H1 (cell line): ENCODE results near the gene LSM4. TPM values are rescaled to one million over a fixed set of nuclear protein-coding genes. Genes with fewer than 3 reads are reported as not detected.

Experiments
- CTCF ChIA-PET: fragments of 300-600 bp; sonication (Branson Sonifier 250); formaldehyde crosslinking; loops from one replicate; lab custom pipeline; 2021; ENCODE audit not compliant: partially characterized antibody; lab: Charles Lee
- POLR2A ChIA-PET: fragments of 300-600 bp; sonication (Branson Sonifier 250); formaldehyde crosslinking; loops from one replicate; lab custom pipeline; 2021; ENCODE audit warnings: inconsistent platforms; ENCODE audit not compliant: partially characterized antibody; lab: Charles Lee
- DNase-seq, 2 experiments: peaks; one replicate each; pipeline versions ENCODE4 v3.0.0 to v3.0.0-alpha.2; 2010 to 2022; ENCODE audit warnings: low spot score in 2 of 2, low read depth in 1 of 2, mixed read lengths in 1 of 2
- FAIRE-seq: peaks from 2 replicates; lab custom pipeline; 2011; peaks lifted over from hg19 to GRCh38; lab: Jason Lieb, UNC
- H2AFZ ChIP-seq: 2 replicates; pipeline ENCODE4 v1.8.1; 2012; ENCODE audit warnings: low read length, inconsistent platforms
- H2AK5ac ChIP-seq: 2 replicates; pipeline ENCODE4 v1.6.1; 2013; ENCODE audit warnings: low read depth, low read length
- H2BK120ac ChIP-seq: replicated peaks from 2 replicates; pipeline ENCODE3; 2013; ENCODE audit warnings: low read depth, low read length, inconsistent platforms
- H2BK12ac ChIP-seq: 2 replicates; pipeline ENCODE4 v1.6.1; 2013; ENCODE audit warnings: low read depth, low read length
- H2BK15ac ChIP-seq: 2 replicates; pipeline ENCODE4 v1.6.1; 2013; ENCODE audit warnings: low read length
- H2BK20ac ChIP-seq: 2 replicates; pipeline ENCODE4 v1.6.1; 2013; ENCODE audit warnings: low read length
- H2BK5ac ChIP-seq: 2 replicates; pipeline ENCODE4 v1.6.1; 2013; ENCODE audit warnings: low read depth, low read length
- H3K14ac ChIP-seq: 2 replicates; pipeline ENCODE4 v1.6.1; 2013; ENCODE audit warnings: inconsistent platforms; ENCODE audit not compliant: insufficient read length
- H3K18ac ChIP-seq: 2 replicates; pipeline ENCODE4 v1.6.1; 2013; ENCODE audit warnings: low read length; ENCODE audit errors: extremely low read depth
- H3K23ac ChIP-seq: 2 replicates; pipeline ENCODE4 v1.6.1; 2013; ENCODE audit warnings: inconsistent platforms; ENCODE audit not compliant: insufficient read length
- H3K23me2 ChIP-seq: 2 replicates; pipeline ENCODE4 v1.6.1; 2013; ENCODE audit warnings: low read depth, low read length
- H3K27ac ChIP-seq: 2 replicates; pipeline ENCODE4 v1.6.1; 2011; ENCODE audit warnings: low read depth, low read length, inconsistent platforms
- H3K27me3 ChIP-seq, 4 experiments: replicated peaks in 1 of 4; 1 replicate in 1 of 4; 2 replicates in 3 of 4; pipeline versions ENCODE4 v1.6.1 to v1.8.1; 2011 to 2013; ENCODE audit warnings: low read length in 3 of 4, mild to moderate bottlenecking in 3 of 4, inconsistent platforms in 2 of 4, mixed read lengths in 2 of 4, moderate library complexity in 1 of 4; ENCODE audit not compliant: control insufficient read depth in 3 of 4, insufficient read depth in 3 of 4; ENCODE audit errors: extremely low read depth in 1 of 4
- H3K36me3 ChIP-seq, 4 experiments: 2 replicates each; pipeline versions ENCODE4 v1.6.1 to v1.8.1; 2011 to 2013; ENCODE audit warnings: mild to moderate bottlenecking in 4 of 4, low read length in 3 of 4, moderate library complexity in 2 of 4, control low read depth in 1 of 4, inconsistent platforms in 1 of 4; ENCODE audit not compliant: insufficient read depth in 4 of 4, control insufficient read depth in 2 of 4
- H3K4ac ChIP-seq: replicated peaks from 2 replicates; pipeline ENCODE3; 2013; ENCODE audit warnings: low read length, low read depth, mixed read lengths, inconsistent platforms; ENCODE audit not compliant: insufficient read length
- H3K4me1 ChIP-seq, 4 experiments: replicated peaks in 1 of 4; 1 replicate in 1 of 4; 2 replicates in 3 of 4; pipeline versions ENCODE4 v1.6.1 to v1.8.1; 2011 to 2013; ENCODE audit warnings: low read length in 3 of 4, inconsistent platforms in 2 of 4, mixed read lengths in 1 of 4; ENCODE audit not compliant: insufficient read depth in 4 of 4, control insufficient read depth in 3 of 4
- H3K4me2 ChIP-seq, 2 experiments: 2 replicates each; pipeline versions ENCODE4 v1.6.1 to v1.8.1; 2011 to 2013; ENCODE audit warnings: low read depth in 2 of 2, low read length in 2 of 2, control low read depth in 1 of 2, inconsistent platforms in 1 of 2, mild to moderate bottlenecking in 1 of 2; ENCODE audit not compliant: insufficient read depth in 1 of 2
- H3K4me3 ChIP-seq, 4 experiments: fragments of 200-600, 300-600 bp in 1 of 4; sonication (generic), shearing (Covaris generic), sonication (Bioruptor Twin) in 1 of 4; 2 replicates each; pipeline versions ENCODE4 v1.5.1 to v1.8.1; 2011 to 2016; ENCODE audit warnings: low read length in 4 of 4, low read depth in 3 of 4, control low read depth in 2 of 4, inconsistent platforms in 2 of 4, mild to moderate bottlenecking in 2 of 4, mixed read lengths in 1 of 4, moderate library complexity in 1 of 4; ENCODE audit not compliant: insufficient read depth in 2 of 4; ENCODE audit errors: extremely low read depth in 1 of 4
- H3K56ac ChIP-seq: replicated peaks from 2 replicates; pipeline ENCODE3; 2013; ENCODE audit warnings: low read depth, mild to moderate bottlenecking, mixed read lengths, low read length, inconsistent platforms; ENCODE audit not compliant: insufficient read length
- H3K79me1 ChIP-seq: 2 replicates; pipeline ENCODE4 v1.6.1; 2013; ENCODE audit warnings: low read depth, low read length, control low read depth
- H3K79me2 ChIP-seq, 2 experiments: 2 replicates each; pipeline versions ENCODE4 v1.6.1 to v1.8.1; 2012 to 2013; ENCODE audit warnings: low read length in 2 of 2, mild to moderate bottlenecking in 2 of 2, inconsistent platforms in 1 of 2; ENCODE audit not compliant: insufficient read depth in 2 of 2, control insufficient read depth in 1 of 2
- H3K9ac ChIP-seq, 4 experiments: replicated peaks in 1 of 4; 1 replicate in 1 of 4; 2 replicates in 3 of 4; pipeline versions ENCODE4 v1.6.1 to v1.8.1; 2011 to 2013; ENCODE audit warnings: low read depth in 3 of 4, low read length in 3 of 4, control low read depth in 2 of 4, mild to moderate bottlenecking in 2 of 4, moderate library complexity in 2 of 4, inconsistent platforms in 1 of 4; ENCODE audit errors: extremely low read depth in 1 of 4
- H3K9me3 ChIP-seq, 2 experiments: 2 replicates each; pipeline versions ENCODE4 v1.6.1 to v1.8.1; 2012 to 2013; ENCODE audit warnings: mild to moderate bottlenecking in 2 of 2, moderate library complexity in 2 of 2, control low read depth in 1 of 2, inconsistent platforms in 1 of 2, low read depth in 1 of 2, low read length in 1 of 2, mixed read lengths in 1 of 2; ENCODE audit not compliant: insufficient read depth in 2 of 2
- H4K20me1 ChIP-seq, 2 experiments: replicated peaks in 1 of 2; 2 replicates each; pipeline versions ENCODE3 to v1.8.1; 2011 to 2013; ENCODE audit warnings: inconsistent platforms in 2 of 2, low read length in 2 of 2, mild to moderate bottlenecking in 1 of 2; ENCODE audit not compliant: insufficient read depth in 2 of 2, control insufficient read depth in 1 of 2
- H4K5ac ChIP-seq: 2 replicates; pipeline ENCODE4 v1.6.1; 2013; ENCODE audit warnings: low read length, low read depth, mixed read lengths, inconsistent platforms; ENCODE audit not compliant: insufficient read length
- H4K8ac ChIP-seq: 2 replicates; pipeline ENCODE4 v1.8.0; 2013; ENCODE audit warnings: mild to moderate bottlenecking, moderate library complexity, low read length, inconsistent platforms; ENCODE audit not compliant: insufficient read depth; ENCODE audit errors: extremely low read depth
- H4K91ac ChIP-seq: replicated peaks from 2 replicates; pipeline ENCODE3; 2013; ENCODE audit warnings: low read length, mixed read lengths, inconsistent platforms; ENCODE audit not compliant: insufficient read length
- BACH1 ChIP-seq: IDR thresholded peaks from 2 replicates; pipeline ENCODE4 v1.6.1; 2012; ENCODE audit warnings: low read length, improper control_type of control experiment
- CREB1 ChIP-seq: IDR thresholded peaks from 2 replicates; pipeline ENCODE4 v1.6.1; 2012; ENCODE audit warnings: inconsistent platforms
- EGR1 ChIP-seq: IDR thresholded peaks from 2 replicates; pipeline ENCODE4 v1.6.1; 2011; ENCODE audit warnings: low read depth, low read length, borderline replicate concordance
- JUN ChIP-seq: IDR thresholded peaks from 2 replicates; pipeline ENCODE4 v1.6.1; 2011; ENCODE audit warnings: low read depth, mild to moderate bottlenecking, improper control_type of control experiment, low read length
- MAFK ChIP-seq: IDR thresholded peaks from 2 replicates; pipeline ENCODE4 v1.6.1; 2012; ENCODE audit warnings: low read depth, mild to moderate bottlenecking, improper control_type of control experiment, low read length
- POU5F1 ChIP-seq: IDR thresholded peaks from 2 replicates; pipeline ENCODE4 v1.6.1; 2011; ENCODE audit warnings: low read depth, mild to moderate bottlenecking, low read length, moderate library complexity
- SIX5 ChIP-seq: IDR thresholded peaks from 2 replicates; pipeline ENCODE4 v1.6.1; 2011; ENCODE audit warnings: mild to moderate bottlenecking, low read depth, low read length
- SP1 ChIP-seq: IDR thresholded peaks from 2 replicates; pipeline ENCODE4 v1.6.1; 2011; ENCODE audit warnings: low read depth, low read length
- SP4 ChIP-seq: IDR thresholded peaks from 2 replicates; pipeline ENCODE4 v1.6.1; 2012; ENCODE audit warnings: low read length, inconsistent platforms
- TAF7 ChIP-seq: optimal IDR thresholded peaks from 2 replicates; pipeline ENCODE3; 2011; ENCODE audit warnings: low read depth, mild to moderate bottlenecking, inconsistent platforms, low read length, moderate library complexity, borderline replicate concordance
- WGBS, 2 experiments: shearing (Covaris generic) in 1 of 2; methylation state at CpG; one replicate each; pipeline versions ENCODE4 v1.1.6 to v1.1.7; 2013 to 2015; ENCODE audit warnings: low lambda C conversion rate in 2 of 2, mixed read lengths in 2 of 2, inconsistent platforms in 1 of 2, low coverage in 1 of 2, missing lambda C conversion rate in 1 of 2; ENCODE audit not compliant: insufficient replicate concordance in 2 of 2, insufficient coverage in 1 of 2, insufficient read length in 1 of 2; ENCODE audit errors: extremely low coverage in 1 of 2, missing lambda C conversion rate in 1 of 2; 5-methylcytosine and 5-hydroxymethylcytosine counted together
- polyA plus RNA-seq, 7 experiments: library from polyadenylated mRNA; depleted of rRNA in 3 of 7; stranded (reverse) in 5 of 7; unstranded in 2 of 7; fragments of >200 nt in 5 of 7; fragments of 200-250 nt in 2 of 7; gene quantifications; 1 replicate in 5 of 7; 2 replicates in 1 of 7; 4 replicates in 1 of 7; pipeline versions ENCODE4 v1.2.1 to v1.2.3, GENCODE V29; 2011 to 2013; ENCODE audit warnings: missing spikeins in 2 of 7, mixed read lengths in 2 of 7
- total RNA-seq: library from RNA; stranded (reverse); fragmentation: NEBNext Ultra II Directional; extraction: Animal tissue kit (Norgen Biotek cat#: 25700); gene quantifications from 2 replicates; pipeline ENCODE4 v1.2.1, GENCODE V29; 2021

Gene LSM4
- total and polyA plus RNA-seq, 2 of the 8 experiments (the other 6 are each of a cell fraction or from before 2014, with no cell fraction given), result 302 to 319 TPM

- Histone ChIP-seq H2BK20ac (peak within 1 kb of the TSS; percentile 72; the same call in 1 of the 2 replicates), H3K9ac (peak within 1 kb of the TSS; percentile 95 to 99 (median 96)), H2BK12ac (peak within 1 kb of the TSS; percentile 99), H3K9me3 (no peaks in the 10 kb centered on the region), H3K56ac (peak within 1 kb of the TSS; percentile 79), H3K36me3 (peaks cover 0 to 5% (median 3%) of the 10 kb centered on the region in 4 experiments; a peak in 3 of 8 replicates), H4K20me1 (peaks cover 9 to 16% of the 10 kb centered on the region in 2 experiments), H3K23ac (no peak within 1 kb of the TSS), H3K27me3 (no peaks in the 10 kb centered on the region; a peak in 1 of 7 replicates), H2AK5ac (peak within 1 kb of the TSS; percentile 99; the same call in 1 of the 2 replicates), H3K4me3 (peak within 1 kb of the TSS; percentile 88 to 99 (median 92)), H4K8ac (peak within 1 kb of the TSS; percentile 99), H4K91ac (peak within 1 kb of the TSS; percentile 96), H3K23me2 (peaks cover 10% of the 10 kb centered on the region; the same call in 1 of the 2 replicates), H2AFZ (no peak within 1 kb of the TSS), H3K27ac (peak within 1 kb of the TSS; percentile 95), H2BK120ac (peak within 1 kb of the TSS; percentile 82), H2BK5ac (peak within 1 kb of the TSS; percentile 99), H2BK15ac (peak within 1 kb of the TSS; percentile 89; the same call in 1 of the 2 replicates), H3K4ac (peak within 1 kb of the TSS; percentile 89), H3K79me1 (peaks cover 13% of the 10 kb centered on the region; the same call in 1 of the 2 replicates), H3K79me2 (peaks cover 0 to 28% of the 10 kb centered on the region in 2 experiments; a peak in 3 of 4 replicates), H4K5ac (peak within 1 kb of the TSS; percentile 71), H3K4me2 (peak within 1 kb of the TSS; percentile 76 to 81), H3K4me1 (peaks cover 4 to 14% (median 8%) of the 10 kb centered on the region in 4 experiments; a peak in 5 of 7 replicates), H3K14ac (no peak within 1 kb of the TSS), H3K18ac (peak within 1 kb of the TSS; percentile 96)
- 3% methylated on average over 28 of the region's 138 CpGs; no CpG with 5 or more reads in 1 of the 2 experiments for WGBS, 2 experiments
- ChIA-PET POLR2A (interaction anchor here (0.5 to 10.3 kb wide), 71 partner anchors 9 to 402 kb away, joined by 3 to 237 read pairs (median 6); partner anchors contain the start of genes ELL, GDF15, IQCN and LRRC25), CTCF (interaction anchor here (1.0 to 13.6 kb wide), 11 partner anchors 12 to 135 kb away, joined by 3 to 242 read pairs (median 51); partner anchors contain the start of gene LSM4)
- DNase-seq (peak; percentile 90 to 97), FAIRE-seq (no peak)
- TF ChIP-seq TAF7 (peak; percentile 91), SP4 (peak; percentile 72; the same call in 1 of the 2 replicates), EGR1 (no peak), CREB1 (peak; percentile 92), POU5F1 (no peak), SIX5 (no peak), JUN (peak; percentile 91), SP1 (peak; percentile 64), MAFK (no peak), BACH1 (peak; percentile 87)
These were observed 41.5 kb downstream of the LSM4 start, which contains the start of gene JUND for GRCh38 chr19:18281082-18282020. Gene JUND, minus strand, starts transcription at chr19:18281622. Its CDS starts 138 bp downstream, at chr19:18281484.
